Measurements from ENCODE around the gene MID2.

DNA sequence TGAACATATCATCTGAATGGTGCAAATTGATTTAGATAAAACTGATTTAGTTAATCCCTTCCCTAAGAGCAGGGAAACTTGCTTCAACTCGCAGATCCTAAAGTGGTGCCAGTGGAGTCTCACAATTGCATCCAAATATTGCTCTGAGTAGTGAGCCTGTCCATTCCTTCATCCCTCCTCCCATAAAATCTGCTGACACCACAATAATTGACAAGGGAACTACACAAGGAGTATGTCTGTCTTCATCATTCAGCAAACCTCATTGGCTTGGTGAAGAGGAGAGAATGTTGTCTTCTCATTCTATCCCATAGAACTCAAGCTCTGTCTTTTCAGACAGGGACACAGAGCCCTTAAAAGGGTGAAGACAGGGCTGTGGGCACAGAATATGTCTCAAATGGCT is 4.2 kb downstream of the MID2 start:
- TF ChIP-seq, protein P1, sequence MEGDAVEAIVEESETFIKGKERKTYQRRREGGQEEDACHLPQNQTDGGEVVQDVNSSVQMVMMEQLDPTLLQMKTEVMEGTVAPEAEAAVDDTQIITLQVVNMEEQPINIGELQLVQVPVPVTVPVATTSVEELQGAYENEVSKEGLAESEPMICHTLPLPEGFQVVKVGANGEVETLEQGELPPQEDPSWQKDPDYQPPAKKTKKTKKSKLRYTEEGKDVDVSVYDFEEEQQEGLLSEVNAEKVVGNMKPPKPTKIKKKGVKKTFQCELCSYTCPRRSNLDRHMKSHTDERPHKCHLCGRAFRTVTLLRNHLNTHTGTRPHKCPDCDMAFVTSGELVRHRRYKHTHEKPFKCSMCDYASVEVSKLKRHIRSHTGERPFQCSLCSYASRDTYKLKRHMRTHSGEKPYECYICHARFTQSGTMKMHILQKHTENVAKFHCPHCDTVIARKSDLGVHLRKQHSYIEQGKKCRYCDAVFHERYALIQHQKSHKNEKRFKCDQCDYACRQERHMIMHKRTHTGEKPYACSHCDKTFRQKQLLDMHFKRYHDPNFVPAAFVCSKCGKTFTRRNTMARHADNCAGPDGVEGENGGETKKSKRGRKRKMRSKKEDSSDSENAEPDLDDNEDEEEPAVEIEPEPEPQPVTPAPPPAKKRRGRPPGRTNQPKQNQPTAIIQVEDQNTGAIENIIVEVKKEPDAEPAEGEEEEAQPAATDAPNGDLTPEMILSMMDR (IDR thresholded peaks at IDR 0.05 in 8 of 11, conservative IDR thresholded peaks at IDR 0.05 in 3 of 11), result no peak
- no peak for TF ChIP-seq POLR2A (IDR thresholded peaks at IDR 0.05)
- TF ChIP-seq POLR2AphosphoS5 (IDR thresholded peaks at IDR 0.05), result no peak

Data from spleen (tissue), 7 donors.